HG02943 (cell line): ENCODE measurements around the gene CAPN7.

Source experiments
- ATAC-seq: cut with Tn5 transposase; IDR thresholded peaks from one replicate; pipeline ENCODE4 v1.9.1; 2021; ENCODE audit warnings: mild to moderate bottlenecking, low read depth, moderate library complexity; ENCODE audit not compliant: unreplicated experiment

The CAPN7 gene

DNA sequence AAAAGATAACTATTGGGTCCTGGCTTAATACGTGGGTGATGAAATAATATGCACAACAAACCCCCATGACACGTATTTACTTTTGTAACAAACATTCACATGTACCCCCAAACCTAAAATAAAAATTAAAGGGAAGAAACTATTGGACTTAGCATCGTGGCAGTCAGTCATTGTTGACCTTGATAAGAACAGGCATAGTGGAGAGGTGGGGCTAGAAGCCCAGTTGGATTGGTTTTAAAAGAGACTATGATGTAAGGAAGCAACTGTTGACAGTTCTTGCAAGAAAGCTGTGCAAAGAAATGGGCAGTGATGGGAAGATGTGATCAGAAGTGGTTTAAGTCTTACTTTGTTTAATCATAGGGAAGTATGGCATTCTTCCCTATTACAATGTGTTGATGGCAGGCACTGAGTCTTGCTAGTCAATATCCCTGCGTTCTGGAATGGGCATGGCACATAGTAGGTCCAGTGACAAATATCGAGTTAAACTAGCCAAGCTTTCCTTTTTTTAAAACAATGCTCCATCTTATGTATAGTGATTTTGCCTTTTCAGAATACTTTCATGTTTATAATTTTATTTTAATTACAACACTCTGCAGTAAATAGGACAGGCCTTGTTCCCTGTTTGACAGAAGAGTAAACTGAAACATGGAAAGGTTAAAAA is 37.9 kb downstream of the CAPN7 start:
- no peak for ATAC-seq

DNA sequence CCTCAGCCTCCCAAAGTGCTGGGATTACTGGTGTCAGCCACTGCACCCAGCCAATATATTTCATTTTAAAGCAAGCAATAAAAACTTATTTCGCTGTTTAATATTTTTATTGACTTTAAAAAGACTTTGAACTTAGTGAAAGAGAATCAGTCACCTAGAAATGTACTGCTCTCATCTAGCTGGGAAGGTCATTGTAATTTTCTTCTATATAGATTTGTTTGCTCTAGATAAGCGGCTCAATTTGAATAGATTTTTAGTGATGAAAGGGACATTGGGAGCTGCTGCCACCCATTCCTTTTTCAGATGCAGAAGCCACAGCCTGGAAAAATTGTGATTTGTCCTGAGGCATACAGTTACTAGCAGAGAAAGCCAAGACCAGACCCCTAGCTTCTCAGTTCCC is 40.1 kb downstream of the CAPN7 start:
- no peak for ATAC-seq

DNA sequence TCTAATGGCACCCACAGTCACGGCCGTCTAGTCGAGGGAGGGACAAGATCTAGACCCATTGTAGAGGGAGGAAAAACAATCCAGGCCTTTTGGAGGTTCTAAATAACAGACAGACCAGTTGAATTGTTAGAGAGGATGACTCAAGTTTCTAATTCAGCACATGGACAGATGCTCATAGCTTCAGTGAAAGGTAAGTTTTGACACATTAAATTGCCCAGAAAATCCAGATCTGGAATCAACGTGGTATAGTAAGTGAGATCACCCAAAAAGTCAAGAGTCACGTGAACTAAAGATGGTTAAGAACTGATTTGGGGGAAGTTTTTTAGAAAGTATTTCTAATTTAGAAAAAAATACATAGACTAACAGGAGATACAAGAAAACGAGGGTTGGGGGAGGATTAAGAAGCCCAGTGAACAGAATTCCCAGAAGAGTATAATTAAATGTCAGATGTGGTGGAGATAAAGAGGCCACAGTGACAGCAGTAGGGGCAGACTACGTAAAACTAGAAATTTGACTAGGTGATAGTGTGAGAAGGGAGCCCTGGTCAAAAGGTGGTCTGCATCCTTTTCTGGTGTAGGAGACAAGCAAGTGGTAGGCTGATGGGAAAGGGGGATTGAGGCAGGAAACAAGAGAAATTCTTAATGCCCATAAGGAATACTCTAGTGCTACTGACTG is 47.1 kb downstream of the CAPN7 start:
- no peak for ATAC-seq

DNA sequence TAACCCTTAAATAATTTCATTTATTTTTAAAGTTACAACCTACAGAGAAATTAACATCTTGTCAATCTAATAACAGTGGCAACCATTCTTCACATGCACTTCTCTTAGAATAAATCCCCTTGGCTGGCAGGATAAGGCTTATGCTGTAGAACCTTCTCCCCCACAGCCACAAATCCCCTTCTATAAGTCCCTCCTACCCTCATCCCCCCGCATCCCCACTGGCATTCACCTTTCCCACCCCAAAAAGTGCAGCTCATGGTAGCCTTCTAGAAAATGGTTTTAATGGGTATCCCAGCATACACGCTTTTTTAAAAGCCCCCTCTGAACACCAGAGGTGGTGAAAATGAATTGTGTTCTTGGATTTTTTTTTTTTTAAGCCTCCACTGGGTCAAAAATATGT is 49.2 kb downstream of the CAPN7 start:
- no peak for ATAC-seq

DNA sequence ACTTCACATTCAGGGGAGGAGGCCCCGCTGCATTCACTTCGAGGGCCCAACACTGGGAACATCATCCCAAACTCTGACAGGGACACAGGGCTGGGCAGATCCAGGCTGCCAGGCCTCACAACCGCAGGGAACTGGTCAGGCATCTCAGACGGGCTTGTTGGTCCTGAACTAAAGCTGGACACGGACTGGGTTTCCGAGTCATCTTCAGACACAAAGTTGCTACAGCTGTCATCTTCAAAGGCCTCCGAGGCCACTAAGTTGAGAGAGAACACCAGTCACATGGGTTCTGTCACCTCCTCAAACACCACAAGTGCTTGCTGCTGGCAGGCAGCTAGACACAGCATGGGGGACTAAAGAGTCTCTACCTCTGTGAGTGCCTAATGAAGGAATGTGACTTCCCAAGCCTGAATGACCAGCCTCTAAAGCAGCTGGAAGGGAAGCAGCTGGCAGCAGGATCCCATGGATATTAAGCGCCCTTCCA is 50.9 kb downstream of the CAPN7 start:
- no peak for ATAC-seq

DNA sequence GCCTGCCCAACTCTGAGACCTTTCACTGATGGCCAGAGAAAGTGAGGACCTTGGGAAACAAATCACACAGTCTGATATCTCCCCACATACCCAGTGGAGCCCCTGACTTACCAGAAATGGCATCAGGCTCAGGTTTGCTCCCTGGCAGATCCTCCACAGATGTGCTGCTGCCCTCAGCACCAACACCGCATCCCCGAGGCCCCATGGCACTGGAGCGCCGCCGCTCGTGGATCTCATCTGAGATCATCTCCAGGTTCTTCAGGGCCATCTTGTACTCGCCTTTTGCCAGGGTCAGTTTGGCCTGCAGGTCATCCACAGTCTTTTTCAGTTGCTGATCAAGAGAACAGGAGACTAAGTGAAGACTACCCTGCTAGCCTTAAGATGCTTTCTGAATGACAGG is 52.7 kb downstream of the CAPN7 start:
- ATAC-seq, result no peak

DNA sequence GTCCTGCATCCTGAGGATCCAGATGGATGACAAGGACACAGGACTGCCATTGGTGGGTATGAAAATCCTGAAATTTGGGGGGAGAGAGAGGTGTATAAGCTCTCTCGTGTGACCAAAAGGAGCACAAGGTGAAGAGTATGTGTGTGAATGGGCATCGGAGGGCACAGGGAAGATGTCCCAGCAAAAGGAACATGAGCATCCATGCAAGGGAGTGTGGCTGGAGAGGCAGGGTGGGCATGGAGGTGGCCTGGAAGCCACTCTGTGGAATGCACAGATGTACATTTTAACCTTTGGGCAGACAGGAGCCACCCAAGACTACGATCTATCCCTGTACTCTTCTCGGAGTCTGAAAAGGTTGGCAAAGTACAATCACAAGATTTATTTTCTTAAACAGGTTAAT is 54.5 kb downstream of the CAPN7 start:
- ATAC-seq, result no peak

DNA sequence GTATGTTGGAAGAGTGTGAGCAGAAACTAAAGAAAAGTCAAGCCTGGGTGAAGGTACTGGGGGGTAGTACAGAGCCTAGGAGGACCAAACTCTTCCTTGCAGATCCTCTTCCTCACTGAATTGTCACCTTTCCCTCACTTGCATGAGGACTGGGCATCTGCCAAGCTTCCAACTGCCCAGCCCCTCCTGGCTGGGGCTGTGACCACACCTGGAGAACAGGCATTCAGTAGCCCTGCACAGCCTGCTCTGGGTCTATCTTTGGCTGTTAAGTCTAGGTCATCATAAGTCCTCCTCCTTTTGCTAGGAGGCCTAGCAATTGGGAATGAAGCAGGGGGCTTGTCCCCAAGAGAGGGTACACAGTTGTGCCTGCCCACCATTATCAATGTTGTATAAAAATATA is 55.2 kb downstream of the CAPN7 start:
- no peak for ATAC-seq

DNA sequence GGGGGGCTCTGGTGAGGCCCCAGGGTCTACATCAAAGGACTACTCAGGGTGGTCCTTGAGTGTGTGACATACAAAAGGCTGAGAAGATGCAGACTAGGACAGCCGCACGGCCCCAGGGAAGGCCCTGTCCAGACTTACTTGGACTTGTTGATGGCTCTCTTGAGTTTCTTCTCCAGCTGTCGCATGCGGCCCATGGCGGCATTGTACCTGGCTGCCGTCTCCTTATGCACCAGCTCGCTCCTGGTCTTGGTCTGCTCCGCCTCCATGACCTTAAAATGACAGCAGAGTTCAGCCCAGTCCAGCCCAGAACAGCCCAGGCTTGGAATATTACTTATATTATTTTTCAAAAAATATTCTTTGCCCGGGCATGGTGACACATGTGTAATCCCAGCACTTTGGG is 56.0 kb downstream of the CAPN7 start:
- no peak for ATAC-seq

DNA sequence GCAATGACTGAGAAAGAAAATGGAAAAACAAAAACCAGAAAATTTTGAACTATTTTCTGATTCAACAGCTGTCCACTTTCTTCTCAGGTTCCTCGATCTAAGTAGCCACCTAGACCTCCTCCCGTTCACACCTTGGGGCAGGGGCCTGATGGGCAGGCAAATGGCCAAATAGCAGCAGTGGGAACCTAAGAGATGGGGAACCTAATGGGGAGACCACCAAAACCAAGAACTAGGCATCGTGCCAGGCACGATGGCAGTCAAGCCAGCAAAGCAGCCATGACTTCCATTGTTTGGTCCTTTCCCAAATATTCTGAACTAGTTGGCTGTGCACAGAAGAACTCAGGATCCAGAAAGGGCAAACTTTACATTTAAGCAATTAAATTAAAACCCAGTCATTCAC is 57.1 kb downstream of the CAPN7 start:
- no peak for ATAC-seq

DNA sequence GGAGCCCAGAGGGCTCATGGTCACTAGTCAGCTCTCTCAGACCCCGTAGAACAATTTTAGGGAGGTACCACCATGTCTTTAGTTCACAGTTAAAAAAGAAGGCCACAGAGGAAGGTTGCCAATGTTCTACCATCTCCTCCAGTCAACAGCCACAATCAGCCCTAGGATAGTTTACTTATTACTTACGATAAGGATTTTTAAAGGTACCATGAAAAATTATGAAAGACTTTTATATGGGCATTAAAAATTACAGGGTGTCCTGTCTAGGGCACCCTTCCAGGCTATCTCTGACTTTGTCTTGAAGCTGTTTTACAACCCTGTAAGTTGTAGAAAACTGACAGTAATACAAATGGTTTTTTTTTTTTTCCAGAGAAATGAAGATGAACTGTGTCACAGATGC is 57.9 kb downstream of the CAPN7 start:
- ATAC-seq, result no peak

DNA sequence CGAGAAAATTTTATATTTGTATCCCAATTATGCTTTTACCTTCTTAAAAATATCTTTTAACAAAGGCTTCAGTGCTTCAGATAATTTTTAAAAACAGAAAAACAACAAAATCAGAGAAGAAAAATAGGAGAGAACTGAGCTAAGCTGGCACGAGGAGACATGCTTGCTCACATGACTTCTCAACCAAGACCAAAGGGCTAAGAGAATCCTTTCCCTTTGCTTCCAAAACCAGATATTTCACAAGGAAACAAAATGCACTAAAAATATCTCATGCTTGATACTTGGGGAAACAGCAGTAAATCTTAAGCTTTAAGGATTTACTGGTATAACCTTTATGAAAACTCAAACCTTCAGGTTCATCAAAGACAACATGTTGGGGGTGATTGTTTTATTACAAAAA is 58.4 kb downstream of the CAPN7 start:
- ATAC-seq, result no peak

DNA sequence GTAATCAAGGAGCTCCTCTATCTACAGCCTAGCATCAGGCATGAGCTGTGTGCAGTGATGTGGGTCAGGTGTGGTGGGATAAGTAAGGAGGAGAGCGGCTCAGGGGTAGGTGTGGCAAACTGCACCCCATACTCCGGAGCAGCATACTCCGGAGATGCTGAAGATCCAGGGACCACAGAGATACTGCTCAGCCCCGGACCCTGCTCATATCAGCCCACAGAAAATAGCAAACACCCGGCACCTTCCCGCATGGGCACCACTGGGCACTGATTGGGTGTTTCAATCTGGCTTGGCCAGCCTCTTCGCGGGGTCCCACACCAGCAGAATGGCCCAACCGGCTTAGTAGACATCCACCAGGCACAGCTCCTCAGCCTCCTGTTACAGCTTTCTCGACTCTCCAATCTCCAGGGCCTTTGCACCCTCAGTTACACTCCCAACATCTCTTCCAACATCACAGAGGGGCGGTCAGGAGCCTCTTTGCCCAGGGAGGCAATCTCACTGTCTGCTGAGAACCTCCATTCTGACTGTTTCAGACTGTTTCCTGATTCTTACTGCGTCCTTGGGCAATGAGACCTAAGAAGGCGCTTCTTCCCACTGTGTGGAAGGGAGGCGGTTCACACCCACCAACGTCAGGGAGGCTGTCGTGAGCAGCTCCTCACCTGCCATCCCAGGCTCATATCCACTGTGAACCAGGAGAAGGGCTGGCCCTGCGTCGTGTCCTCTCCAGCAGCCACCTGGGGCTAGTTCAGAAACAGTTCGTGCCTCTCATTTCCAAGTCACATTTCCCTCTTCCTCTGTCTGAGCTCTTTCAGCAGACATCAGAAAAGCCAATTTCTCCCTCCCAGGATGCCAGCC is 59.8 kb downstream of the CAPN7 start:
- ATAC-seq, result no peak

DNA sequence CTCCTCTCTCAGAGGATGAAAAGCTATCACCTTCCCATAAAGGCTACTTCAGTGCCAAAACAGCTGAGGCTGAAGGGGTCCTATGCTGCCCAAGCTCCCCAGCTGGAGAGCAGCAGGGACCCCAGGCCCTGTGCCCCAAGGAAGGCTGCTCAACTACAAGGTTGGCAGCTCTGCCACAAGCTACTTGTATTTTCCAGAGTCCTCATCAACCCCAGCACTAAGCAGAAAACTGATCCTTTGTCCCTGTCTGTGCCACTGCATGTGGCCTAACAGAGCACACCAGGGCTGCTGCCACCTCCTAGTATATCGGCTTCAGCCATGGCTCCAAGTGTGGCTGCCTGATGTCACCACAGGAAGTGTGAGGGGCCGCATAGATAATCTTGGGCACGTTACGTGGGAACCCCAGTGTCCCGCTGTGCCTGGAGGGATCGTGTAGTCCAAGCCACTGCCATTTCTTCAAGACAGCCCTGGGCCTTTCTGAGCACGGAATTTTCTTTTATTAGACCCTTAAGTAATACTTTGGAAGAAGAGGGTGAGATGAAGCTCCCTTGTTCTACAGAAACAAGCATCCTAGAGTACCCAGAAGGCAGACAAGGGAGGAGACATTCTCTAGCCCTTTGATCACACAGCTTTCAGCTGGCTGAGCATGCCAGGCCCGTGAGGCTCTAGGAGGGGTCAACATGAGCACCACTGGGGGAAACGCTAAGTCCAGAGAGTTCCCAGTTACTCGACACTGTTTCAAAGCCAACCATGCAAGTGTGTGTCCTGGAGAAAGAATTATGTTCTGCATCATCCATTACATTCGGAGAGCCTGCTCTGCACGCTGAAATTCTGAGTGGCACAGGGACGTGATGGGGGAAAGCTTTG is 60.7 kb downstream of the CAPN7 start:
- ATAC-seq, result no peak

DNA sequence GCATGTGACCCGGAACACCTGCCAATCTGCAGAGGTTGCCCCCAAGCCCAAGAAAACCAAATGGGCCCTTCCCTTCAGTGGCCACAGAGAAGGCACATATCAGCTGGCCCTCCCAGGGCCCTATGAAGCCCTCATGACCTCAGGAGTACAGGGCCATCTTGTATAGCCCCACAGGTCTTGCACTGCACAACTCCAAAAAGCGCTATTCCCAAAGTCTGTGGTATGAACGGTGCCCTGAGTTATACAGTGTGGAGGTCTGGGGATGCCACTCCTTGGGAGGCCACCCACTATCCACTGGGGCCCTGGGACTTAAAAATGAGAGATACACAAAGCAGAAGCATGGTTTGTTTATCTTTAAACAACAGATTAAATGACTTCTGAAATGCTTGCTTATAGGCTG is 61.5 kb downstream of the CAPN7 start:
- ATAC-seq, result no peak

DNA sequence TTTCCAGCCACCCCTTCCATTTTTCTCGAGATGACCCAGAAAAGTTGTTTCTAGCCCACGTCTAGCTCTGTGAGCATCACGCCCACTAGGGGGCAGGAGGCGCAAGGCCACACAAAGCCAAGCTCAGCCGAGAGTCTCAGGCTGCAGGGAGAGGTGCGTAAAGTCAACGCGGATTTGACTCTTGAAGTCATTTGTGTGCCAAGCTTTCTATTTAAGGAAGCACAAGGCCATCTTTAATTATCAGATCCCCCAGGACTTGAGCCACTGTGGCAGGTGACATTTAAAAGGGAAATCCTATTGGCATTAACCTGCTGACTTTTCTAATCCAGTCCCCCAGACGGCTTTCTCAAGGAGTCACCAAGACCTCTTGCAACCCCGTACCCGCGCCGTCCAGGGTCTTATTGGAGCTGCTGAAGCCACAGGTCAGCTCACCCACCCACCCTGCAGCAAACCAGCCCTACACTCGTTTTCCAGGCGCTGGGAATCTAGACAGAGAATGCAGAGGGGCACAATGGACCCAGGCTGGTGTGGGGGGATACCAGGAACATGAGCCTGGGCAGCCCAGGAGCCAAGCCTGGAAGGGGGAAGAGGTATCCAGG is 62.1 kb downstream of the CAPN7 start:
- no peak for ATAC-seq

DNA sequence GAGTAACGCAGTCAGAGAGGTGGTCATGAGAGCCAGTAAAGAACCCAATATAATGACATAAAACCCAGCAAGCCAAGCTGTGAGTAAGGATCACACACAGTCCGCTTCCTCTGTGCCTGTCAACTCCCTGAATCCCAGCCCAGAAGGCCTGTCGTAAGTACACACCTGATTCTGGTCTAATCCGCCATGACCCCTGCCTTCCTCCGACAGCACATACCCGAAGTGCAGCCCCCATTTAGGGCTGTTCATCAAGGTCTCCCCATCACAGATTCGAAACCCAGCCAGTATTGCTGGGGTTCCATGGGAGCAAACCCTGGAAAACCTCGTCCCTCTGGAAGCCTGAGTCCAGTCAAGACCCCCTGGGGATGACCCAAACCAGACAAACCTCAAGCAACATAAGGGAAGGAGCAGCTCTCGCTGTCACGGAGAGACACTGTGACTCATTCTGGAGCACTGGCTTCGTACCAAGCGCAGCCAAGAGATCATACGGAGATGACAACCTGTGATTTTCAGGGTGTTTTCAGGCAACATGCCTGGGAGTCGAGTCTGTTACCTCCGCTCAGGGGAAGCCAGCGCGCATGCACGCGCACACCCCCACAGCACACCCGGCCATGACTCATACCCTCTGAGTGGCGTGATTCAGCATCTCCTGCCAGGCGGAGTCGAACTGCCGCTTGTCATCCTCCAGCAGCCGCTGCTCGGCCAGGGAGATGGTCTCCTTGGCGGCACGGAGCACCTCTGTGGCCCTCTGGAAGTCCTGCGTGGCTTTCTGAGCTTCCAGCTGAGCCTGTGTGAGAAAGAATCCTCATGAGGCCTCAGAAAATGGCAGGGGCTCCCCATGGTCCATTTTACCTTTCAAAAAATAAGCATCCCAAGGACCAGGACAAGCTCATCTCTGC is 63.3 kb downstream of the CAPN7 start:
- ATAC-seq, result peak; percentile 46

DNA sequence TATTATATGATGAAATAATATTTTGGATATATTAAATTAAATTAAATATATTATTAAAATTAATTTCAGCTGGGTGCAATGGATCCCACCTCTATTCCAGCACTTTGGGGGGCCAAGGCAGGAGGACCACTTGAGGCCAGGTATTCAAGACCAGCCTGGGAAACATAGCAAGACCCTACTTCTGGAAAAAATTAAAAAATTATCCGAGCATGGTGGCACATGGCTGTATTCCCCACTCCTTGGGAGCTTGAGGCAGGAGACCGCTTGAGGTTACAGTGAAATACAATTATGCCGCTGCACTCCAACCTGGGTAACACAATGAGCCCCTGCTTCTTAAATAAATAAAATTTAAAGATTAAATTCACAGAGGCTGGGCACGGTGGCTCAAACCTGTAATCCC is 65.0 kb downstream of the CAPN7 start:
- no peak for ATAC-seq

DNA sequence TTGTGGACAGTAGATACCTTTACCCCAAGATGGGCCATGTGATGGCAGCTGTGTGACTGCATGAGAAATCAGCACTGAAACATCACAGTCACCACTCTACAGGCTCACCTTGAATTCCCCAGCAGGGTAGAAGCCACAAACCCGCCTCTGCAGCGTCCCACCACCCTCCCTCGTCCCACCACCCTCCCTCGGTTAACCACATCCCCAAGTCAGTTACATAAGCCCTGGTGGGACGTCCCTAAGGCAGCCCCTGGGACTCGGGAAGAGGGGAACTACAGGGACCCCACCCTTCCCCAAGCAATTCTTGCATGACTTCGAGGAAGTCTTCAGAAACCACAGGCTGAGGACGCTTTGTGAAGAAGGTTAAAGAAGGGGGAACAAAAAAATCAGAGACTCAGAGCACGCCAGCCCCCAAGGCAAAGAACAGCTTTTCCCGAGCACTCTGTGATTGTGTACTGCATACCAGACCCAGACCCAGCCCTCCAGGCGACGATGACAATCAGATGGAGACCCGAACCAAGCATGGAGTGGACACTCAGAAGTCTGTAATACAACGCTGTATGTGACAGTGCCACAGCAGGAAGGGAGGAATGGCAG is 65.8 kb downstream of the CAPN7 start:
- ATAC-seq, result peak; percentile 49
